CD4-positive, alpha-beta T cell treated with Interferon alpha-2 for 1 hour (primary cell): Measurements from ENCODE around the gene LACTB.
A peak's percentile ranks its signal among the peaks of the same experiment; 100 is the strongest.

Experiments
- DNase-seq, 2 donors: peaks; one replicate each; pipeline ENCODE4 v3.0.0-alpha.2; 2020 to 2022

Gene LACTB

DNA sequence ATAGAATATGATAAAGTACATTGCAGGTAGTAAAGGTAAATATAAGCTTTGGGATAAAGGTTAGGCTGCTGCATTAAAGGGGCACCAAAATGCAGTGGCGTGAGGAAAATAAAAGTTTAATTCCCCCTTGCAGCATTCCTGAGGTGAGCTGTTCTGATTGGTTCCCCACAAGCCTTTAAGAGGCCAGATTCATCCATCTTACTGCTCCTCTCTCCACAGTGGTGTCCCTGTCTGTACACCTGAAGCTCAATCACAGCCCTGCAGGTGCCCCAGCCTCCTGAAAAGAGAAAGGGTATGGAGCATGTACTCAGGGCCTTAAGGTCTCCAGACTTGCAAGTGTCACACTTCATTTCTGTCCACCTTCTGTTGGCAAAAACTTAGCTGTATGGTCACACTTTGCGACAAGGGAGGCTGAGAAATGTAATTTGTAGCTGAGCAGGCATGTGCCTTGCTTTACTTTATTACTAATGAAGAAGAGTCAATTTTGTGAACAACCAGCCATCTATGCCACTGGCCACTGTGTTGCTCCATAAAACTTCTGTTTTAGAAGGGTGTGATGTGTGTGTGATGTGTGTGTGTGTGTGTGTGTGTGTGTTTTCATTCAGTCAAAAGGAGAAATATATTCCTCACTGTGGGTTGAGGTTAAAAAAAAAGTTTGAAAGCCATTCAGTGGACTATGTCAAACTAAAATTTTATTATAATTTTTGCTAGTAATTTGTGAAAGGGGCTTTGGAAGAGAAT lies 12.8 kb downstream of the LACTB start:
- no peak for DNase-seq

DNA sequence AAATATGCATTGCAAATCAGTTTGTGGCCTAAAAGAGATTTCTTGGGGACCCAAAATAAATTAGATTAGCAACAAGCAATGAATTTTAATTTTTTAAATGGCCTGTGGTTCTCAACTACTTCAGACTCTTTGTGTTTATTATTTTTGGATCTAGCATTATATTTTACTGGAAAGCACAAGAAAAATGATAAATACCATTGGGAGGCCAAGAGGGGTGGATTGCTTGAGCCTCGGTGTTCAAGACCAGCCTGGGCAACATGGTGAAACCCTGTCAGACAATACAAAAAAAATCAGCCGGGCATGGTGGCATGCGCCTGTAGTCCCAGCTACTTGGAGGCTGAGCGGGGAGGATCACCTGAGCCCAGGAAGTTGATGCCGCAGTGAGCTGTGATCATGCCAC lies 13.6 kb downstream of the LACTB start:
- DNase-seq, result no peak

DNA sequence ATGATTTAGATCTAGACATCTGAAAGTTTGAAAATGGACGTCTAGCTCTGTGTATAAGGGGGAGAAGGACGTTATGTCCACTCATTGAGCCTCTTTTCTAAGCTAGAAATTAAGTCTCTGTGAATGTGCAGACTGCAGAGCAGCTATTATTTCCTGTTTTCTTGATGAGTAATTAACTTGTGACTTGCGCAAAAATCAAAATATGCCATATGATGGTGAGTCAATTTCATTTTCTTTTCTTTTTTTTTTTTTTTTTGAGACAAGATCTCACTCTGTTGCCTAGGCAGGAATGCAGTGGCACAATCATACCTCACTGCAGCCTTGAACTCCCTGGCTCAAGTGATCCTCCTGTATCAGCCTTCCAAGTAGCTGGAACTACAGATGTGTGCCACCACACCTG lies 14.1 kb downstream of the LACTB start:
- DNase-seq, result no peak

DNA sequence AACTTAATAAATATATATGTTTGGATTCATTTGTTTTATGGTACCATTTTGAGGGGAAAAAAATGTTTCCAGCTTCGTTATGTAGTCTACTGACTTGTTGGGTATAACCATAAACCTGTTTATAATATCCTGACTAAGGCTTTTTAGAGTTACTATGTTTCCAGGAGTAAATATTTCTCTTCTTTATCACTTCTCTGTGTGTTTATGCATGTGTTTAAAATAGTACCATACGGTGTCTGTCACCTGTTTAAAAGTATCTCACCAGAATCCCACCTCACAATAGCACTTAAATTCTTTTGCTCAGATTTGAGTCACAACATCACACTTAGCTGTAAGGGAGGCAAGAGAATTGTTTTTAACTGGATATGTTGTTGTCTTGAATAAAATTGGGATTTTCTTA lies 15.1 kb downstream of the LACTB start:
- DNase-seq, result no peak

DNA sequence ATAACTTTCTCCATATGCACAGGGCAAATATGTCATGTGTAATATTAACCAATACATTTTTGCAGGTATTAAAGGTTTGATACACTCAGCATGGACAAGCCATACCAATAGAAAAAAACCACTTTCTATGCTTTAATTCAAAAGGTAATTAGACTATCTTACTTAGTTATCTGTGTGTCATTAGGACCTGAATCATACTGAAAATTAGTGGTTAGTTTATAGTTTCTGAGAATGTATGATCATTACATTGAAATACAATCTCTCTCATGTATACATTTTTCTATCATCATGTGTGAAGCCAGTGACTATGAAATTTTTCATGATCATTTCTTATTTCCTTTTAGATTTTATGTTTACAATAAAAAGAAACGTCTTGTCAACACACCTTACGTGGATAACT lies 19.3 kb downstream of the LACTB start:
- DNase-seq, result no peak

GRCh38 chr15:63145426-63145825 lies 23.8 kb downstream of the LACTB start:
- DNase-seq, result no peak

GRCh38 chr15:63146684-63147083 lies 25.0 kb downstream of the LACTB start:
- DNase-seq, result peak in 1 of 2 donors; percentile 13

DNA sequence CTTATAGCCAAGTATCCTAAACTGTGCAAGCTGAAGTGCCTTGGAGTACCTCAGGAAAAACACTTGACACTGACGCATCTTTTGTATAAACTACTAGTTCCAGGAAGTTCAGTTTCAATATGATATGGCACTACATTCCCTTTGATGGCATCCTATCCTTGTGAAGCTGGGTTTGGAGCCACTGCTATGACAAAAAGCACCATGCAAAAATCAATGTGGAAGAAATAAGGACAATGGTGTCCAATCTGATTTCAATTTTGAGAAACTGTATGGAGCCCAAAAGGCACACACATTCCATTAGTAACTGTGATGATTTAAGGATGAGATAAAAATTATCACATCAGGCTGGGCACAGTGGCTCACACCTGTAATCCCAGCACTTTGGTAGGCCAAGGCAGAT lies 30.0 kb downstream of the LACTB start:
- DNase-seq, result no peak

DNA sequence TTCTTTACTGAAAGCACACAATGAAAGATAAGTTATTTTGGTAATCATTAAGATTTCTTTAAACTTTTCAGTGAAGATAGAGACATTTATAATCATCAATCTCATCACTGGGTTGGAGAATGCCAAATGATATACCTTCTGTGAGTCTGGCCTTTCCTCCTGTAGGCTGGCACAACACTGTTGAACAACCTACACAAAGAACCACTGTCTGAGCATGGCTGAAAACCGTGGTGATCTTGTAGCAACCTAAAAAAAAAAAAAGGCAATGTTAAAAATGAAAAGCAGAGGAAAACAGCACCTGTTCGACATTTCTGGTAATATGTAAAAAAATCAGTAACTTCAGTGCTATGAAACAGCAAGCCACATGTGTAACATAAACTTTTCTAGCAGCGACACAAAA lies 33.8 kb downstream of the LACTB start:
- DNase-seq, result no peak

DNA sequence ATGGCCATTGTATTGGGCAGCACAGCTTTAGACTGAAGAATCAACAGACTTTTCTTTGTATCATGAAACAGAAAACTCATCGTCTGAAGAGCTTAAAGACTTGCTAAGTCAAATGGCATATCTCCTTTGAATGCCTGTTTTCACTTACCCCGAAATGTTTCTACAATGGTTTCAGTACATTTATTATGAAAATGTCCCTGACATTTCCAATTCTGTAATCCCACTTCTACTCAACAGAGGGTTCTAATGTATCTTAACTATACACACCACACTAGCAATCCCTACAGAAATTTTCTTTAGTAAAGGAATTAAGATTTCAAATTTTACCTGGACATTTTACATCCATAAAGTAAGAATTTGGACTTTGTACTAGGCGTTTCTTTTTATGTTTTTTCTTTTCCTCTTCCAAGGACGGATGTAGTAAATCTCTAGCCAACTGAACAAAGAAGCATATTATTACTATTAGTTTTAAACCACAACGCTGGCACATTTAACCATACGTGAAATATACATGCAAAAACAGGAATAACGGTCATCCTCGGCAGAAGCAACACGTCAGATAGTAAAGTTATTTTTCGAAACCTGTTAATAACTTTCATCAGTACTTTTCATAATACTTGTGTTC lies 34.5 kb downstream of the LACTB start:
- DNase-seq, result no peak

DNA sequence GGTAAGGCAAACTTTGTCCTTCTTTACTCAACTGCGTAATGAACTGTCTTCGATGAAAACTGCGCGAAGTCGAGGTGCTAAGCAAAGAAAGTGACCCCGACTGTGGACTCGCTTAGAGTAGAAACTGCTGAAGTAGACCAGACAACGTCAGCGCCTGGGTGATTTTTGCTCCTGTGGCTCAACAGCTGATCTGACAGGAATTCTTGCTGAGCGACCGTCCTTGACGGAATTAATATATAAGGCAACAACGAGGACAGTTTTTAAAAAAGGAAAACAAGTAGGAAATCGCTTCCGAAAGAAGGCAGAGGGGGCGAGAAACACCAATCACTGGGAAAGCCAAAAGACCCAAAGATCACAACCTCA lies 35.1 kb downstream of the LACTB start:
- peak in 1 of 2 donors; percentile 20 for DNase-seq

- DNase-seq, result peak; percentile 87
Observed at GRCh38 chr15:63157118-63157843, 35.6 kb downstream of the LACTB start, which contains the start of gene RPS27L. Gene RPS27L, minus strand, starts transcription at chr15:63157477. Its CDS starts 72 bp downstream, at chr15:63157405.

DNA sequence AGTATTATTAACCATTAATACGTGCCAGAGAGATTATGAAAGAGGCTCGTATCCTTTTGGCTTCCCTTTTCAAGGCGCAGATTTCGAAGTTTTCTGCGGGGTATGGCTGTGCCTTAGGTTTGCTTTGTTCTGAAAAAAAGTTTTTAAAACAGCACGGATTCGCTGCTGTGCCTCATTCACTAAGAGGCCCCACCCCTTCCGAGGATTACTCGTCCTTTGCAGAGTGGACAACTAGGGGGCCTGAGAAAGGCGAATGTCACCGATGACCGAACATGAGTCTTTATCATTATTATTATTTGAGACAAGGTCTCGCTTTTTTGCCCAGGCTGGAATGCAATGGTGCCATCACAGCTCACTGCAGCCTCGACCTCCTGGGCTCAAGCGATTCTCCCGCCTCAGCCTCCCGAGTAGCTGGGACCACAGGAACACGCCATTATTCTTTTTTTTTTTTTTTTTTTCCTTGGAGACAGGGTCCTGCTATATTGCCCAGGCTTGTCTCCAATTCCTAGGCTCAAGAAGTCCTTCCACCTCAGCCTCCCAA lies 36.3 kb downstream of the LACTB start:
- DNase-seq, result peak; percentile 19 to 40

DNA sequence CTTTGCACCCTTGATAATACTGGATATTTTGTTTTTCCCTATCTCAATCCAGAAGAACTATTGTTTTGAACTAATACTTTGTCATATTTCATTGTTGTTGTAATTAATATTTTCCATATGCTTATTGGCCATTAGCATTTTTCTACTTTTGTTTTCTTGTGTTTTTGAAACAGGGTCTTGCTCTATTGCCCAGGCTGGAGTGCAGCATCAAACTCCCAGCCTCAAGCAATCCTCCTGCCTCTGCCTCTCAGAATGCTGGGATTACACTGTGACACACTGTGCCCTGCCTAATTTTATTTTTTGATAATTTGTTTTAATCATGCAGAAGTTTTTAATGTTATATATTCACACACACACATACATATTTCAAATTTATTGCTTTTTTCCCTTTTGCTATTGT lies 39.0 kb downstream of the LACTB start:
- DNase-seq, result no peak

DNA sequence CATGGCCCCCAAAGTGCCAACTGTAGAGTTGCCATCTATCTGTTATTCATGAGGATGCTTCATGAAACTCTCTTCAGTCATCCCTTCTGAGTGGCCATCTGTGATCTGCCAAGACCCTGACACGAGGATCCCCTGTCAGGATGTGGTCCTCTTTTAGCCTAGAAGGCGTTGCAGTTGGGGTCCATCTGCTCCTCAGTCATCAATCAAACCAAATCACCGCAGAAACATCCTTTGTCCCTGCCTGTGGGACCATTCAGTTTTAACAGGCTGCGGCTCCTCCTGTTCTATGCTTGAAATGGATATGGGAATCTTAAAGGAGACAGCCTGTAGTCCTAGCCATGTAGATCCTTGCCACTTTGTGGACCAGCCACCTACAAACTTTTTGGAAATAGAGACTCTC lies 41.6 kb downstream of the LACTB start:
- DNase-seq, result no peak

DNA sequence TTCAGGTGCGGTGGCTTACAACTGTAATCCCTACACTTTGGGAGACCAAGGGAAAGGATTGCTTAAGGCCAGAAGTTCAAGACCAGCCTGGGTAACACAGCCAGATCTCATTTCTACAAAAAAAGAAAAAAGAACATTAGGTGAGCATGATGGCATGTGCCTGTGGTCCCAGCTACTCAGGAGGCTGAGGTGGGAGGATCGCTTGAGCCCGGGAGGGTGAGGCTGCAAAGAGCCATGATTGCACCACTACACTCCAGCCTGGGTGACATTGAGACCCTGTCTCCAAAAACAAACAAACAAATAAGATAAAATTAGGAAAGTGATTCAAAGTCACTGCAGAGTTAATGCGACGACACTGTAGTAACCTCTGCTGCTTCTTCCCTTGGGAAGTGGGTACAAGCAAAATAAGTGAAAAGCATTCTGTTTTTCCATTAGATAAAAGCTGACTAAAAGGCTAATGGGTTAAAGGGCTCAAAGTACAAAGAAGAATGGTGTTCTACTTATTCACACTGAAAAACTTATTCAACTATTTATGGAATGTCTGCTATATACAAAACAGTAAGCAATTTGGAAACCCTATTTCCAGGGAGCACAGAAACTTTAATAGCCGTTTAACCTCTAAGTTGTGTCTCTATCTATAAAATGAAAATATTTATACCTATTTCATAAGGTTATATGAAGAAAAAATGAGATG lies 43.7 kb downstream of the LACTB start:
- no peak for DNase-seq

- DNase-seq, result peak; percentile 7 to 46
Observed at GRCh38 chr15:63166219-63166618, 44.6 kb downstream of the LACTB start.

DNA sequence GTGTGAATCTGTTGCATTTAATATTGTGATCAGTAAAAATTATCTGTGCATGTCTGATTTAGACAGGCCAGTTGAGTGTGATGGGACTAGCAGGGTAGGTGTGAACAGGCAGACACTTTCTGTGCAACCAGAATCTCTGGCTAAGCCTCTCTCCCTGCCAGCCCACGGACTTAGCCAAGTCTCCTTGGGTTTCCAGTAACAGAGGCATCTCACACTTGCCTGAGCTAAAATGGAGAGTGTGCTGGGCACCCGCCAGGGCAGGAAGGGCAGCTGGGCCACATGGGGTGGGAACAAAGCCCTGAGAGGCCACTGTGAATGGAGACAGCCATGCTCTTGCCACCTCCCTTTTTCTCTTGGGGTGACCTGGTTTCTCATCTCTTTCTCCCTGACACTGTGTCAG lies 48.1 kb downstream of the LACTB start:
- no peak for DNase-seq

GRCh38 chr15:63172376-63172775 lies 50.7 kb downstream of the LACTB start:
- DNase-seq, result no peak

GRCh38 chr15:63172851-63173451 lies 51.3 kb downstream of the LACTB start:
- no peak for DNase-seq

- DNase-seq, result no peak
Observed at GRCh38 chr15:63176302-63176701, 54.6 kb downstream of the LACTB start.

GRCh38 chr15:63178034-63178433 lies 56.4 kb downstream of the LACTB start:
- DNase-seq, result no peak

DNA sequence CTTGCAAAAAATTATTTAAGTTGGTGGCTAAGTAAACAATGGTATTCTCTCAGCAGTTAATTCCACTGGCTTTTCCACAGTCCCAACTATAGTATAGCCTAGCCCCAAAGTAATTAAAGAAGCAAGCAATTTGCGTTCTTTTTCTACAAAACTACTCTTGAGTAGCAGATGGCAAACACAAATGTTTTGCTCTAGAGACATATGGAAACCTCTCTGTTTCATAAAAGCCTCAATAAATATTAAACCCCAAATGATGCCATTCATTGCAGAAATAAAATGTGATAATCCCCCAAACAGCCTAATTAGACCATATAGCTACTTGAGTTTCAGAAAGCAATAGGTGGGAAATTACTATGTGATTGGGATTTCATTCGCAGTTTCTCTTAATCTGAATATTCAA lies 59.1 kb downstream of the LACTB start:
- no peak for DNase-seq
